Measurements from ENCODE around the gene FLNB. TPM values are rescaled to one million over a fixed set of nuclear protein-coding genes. Genes with fewer than 3 reads are reported as not detected.
A peak's percentile ranks its signal among the peaks of the same experiment; 100 is the strongest.

FLNB gene
- total RNA-seq, 1 donor from 2014 or later: 80.9 TPM

GRCh38 chr3:58164906-58165821 is 156.9 kb downstream of the FLNB start:
- H3K4me1 ChIP-seq (ENCODE audit: control insufficient read depth in 3 of 3, insufficient read depth in 3 of 3, low read length in 3 of 3): peaks cover 6 to 17% (median 13%) of the 10 kb centered on the region in 3 donors
- H3K27ac ChIP-seq (ENCODE audit: low read depth, low read length): no peak overlapping the region
- H3K27me3 ChIP-seq (ENCODE audit: control insufficient read depth in 3 of 3, insufficient read depth in 3 of 3, low read length in 3 of 3): no peaks in the 10 kb centered on the region
- no peak overlapping the region for H3K4me3 ChIP-seq (ENCODE audit: low read length in 3 of 3)
- H3K36me3 ChIP-seq (ENCODE audit: control insufficient read depth in 3 of 3, insufficient read depth in 3 of 3, low read length in 3 of 3): peaks cover 0 to 10% (median 9%) of the 10 kb centered on the region in 3 donors
- H3K9ac ChIP-seq (ENCODE audit: low read depth in 1 of 3, low read length in 3 of 3): peak overlapping the region in 1 of 3 donors; percentile 25
- no peaks in the 10 kb centered on the region for H3K9me3 ChIP-seq (ENCODE audit: control insufficient read depth in 3 of 3, low read length in 3 of 3)

- no peak overlapping the region for H3K27ac ChIP-seq (ENCODE audit: low read depth, low read length)
- no peak overlapping the region for H3K4me3 ChIP-seq (ENCODE audit: low read length in 3 of 3)
- peaks cover 0 to 12% (median 10%) of the 10 kb centered on the region in 3 donors for H3K4me1 ChIP-seq (ENCODE audit: control insufficient read depth in 3 of 3, insufficient read depth in 3 of 3, low read length in 3 of 3)
Observed at GRCh38 chr3:58167431-58168351, 159.5 kb downstream of the FLNB start.

GRCh38 chr3:58168498-58168897 is 160.3 kb downstream of the FLNB start:
- no peak overlapping the region for H3K4me3 ChIP-seq (ENCODE audit: low read length in 3 of 3)
- H3K9me3 ChIP-seq (ENCODE audit: control insufficient read depth in 3 of 3, low read length in 3 of 3): no peaks in the 10 kb centered on the region
- peaks cover 0 to 5% (median 5%) of the 10 kb centered on the region in 3 donors for H3K36me3 ChIP-seq (ENCODE audit: control insufficient read depth in 3 of 3, insufficient read depth in 3 of 3, low read length in 3 of 3)
- no peak overlapping the region for H3K27ac ChIP-seq (ENCODE audit: low read depth, low read length)
- no peak overlapping the region for H3K9ac ChIP-seq (ENCODE audit: low read depth in 1 of 3, low read length in 3 of 3)
- peaks cover 0 to 2% (median 0%) of the 10 kb centered on the region in 3 donors for H3K27me3 ChIP-seq (ENCODE audit: control insufficient read depth in 3 of 3, insufficient read depth in 3 of 3, low read length in 3 of 3)
- H3K4me1 ChIP-seq (ENCODE audit: control insufficient read depth in 3 of 3, insufficient read depth in 3 of 3, low read length in 3 of 3): peaks cover 0 to 12% (median 10%) of the 10 kb centered on the region in 3 donors

More at GRCh38 chr3:58167431-58168351, 159.5 kb downstream of the FLNB start:
- Histone ChIP-seq H3K36me3 (ENCODE audit: control insufficient read depth in 3 of 3, insufficient read depth in 3 of 3, low read length in 3 of 3) (peaks cover 0 to 10% (median 5%) of the 10 kb centered on the region in 3 donors), H3K9me3 (ENCODE audit: control insufficient read depth in 3 of 3, low read length in 3 of 3) (no peaks in the 10 kb centered on the region), H3K27me3 (ENCODE audit: control insufficient read depth in 3 of 3, insufficient read depth in 3 of 3, low read length in 3 of 3) (no peaks in the 10 kb centered on the region), H3K9ac (ENCODE audit: low read depth in 1 of 3, low read length in 3 of 3) (no peak overlapping the region)

- H3K9ac ChIP-seq (ENCODE audit: low read depth in 1 of 3, low read length in 3 of 3): no peak overlapping the region
- no peaks in the 10 kb centered on the region for H3K9me3 ChIP-seq (ENCODE audit: control insufficient read depth in 3 of 3, low read length in 3 of 3)
- no peak overlapping the region for H3K4me3 ChIP-seq (ENCODE audit: low read length in 3 of 3)
- no peak overlapping the region for H3K27ac ChIP-seq (ENCODE audit: low read depth, low read length)
- peaks cover 0 to 5% (median 3%) of the 10 kb centered on the region in 3 donors for H3K36me3 ChIP-seq (ENCODE audit: control insufficient read depth in 3 of 3, insufficient read depth in 3 of 3, low read length in 3 of 3)
- H3K27me3 ChIP-seq (ENCODE audit: control insufficient read depth in 3 of 3, insufficient read depth in 3 of 3, low read length in 3 of 3): peaks cover 0 to 3% (median 0%) of the 10 kb centered on the region in 3 donors
- peaks cover 0 to 13% (median 12%) of the 10 kb centered on the region in 3 donors for H3K4me1 ChIP-seq (ENCODE audit: control insufficient read depth in 3 of 3, insufficient read depth in 3 of 3, low read length in 3 of 3)
Observed at GRCh38 chr3:58169371-58169770, 161.1 kb downstream of the FLNB start.

GRCh38 chr3:58170376-58170775 is 162.2 kb downstream of the FLNB start:
- H3K9ac ChIP-seq (ENCODE audit: low read depth in 1 of 3, low read length in 3 of 3): no peak overlapping the region
- peaks cover 3 to 7% (median 5%) of the 10 kb centered on the region in 3 donors for H3K4me1 ChIP-seq (ENCODE audit: control insufficient read depth in 3 of 3, insufficient read depth in 3 of 3, low read length in 3 of 3)
- no peak overlapping the region for H3K27ac ChIP-seq (ENCODE audit: low read depth, low read length)
- H3K9me3 ChIP-seq (ENCODE audit: control insufficient read depth in 3 of 3, low read length in 3 of 3): no peaks in the 10 kb centered on the region
- H3K36me3 ChIP-seq (ENCODE audit: control insufficient read depth in 3 of 3, insufficient read depth in 3 of 3, low read length in 3 of 3): peaks cover 0 to 3% (median 0%) of the 10 kb centered on the region in 3 donors
- H3K4me3 ChIP-seq (ENCODE audit: low read length in 3 of 3): no peak overlapping the region
- peaks cover 0 to 3% (median 0%) of the 10 kb centered on the region in 3 donors for H3K27me3 ChIP-seq (ENCODE audit: control insufficient read depth in 3 of 3, insufficient read depth in 3 of 3, low read length in 3 of 3)

- peaks cover 0 to 3% (median 0%) of the 10 kb centered on the region in 3 donors for H3K36me3 ChIP-seq (ENCODE audit: control insufficient read depth in 3 of 3, insufficient read depth in 3 of 3, low read length in 3 of 3)
- no peaks in the 10 kb centered on the region for H3K9me3 ChIP-seq (ENCODE audit: control insufficient read depth in 3 of 3, low read length in 3 of 3)
- H3K4me1 ChIP-seq (ENCODE audit: control insufficient read depth in 3 of 3, insufficient read depth in 3 of 3, low read length in 3 of 3): peaks cover 5 to 9% (median 7%) of the 10 kb centered on the region in 3 donors
- no peak overlapping the region for H3K9ac ChIP-seq (ENCODE audit: low read depth in 1 of 3, low read length in 3 of 3)
- H3K27ac ChIP-seq (ENCODE audit: low read depth, low read length): no peak overlapping the region
- peaks cover 0 to 3% (median 0%) of the 10 kb centered on the region in 3 donors for H3K27me3 ChIP-seq (ENCODE audit: control insufficient read depth in 3 of 3, insufficient read depth in 3 of 3, low read length in 3 of 3)
- H3K4me3 ChIP-seq (ENCODE audit: low read length in 3 of 3): no peak overlapping the region
Observed at GRCh38 chr3:58171126-58171525, 162.9 kb downstream of the FLNB start.

GRCh38 chr3:58173029-58173668 is 164.9 kb downstream of the FLNB start:
- Histone ChIP-seq H3K27ac (ENCODE audit: low read depth, low read length) (no peak overlapping the region), H3K4me1 (ENCODE audit: control insufficient read depth in 3 of 3, insufficient read depth in 3 of 3, low read length in 3 of 3) (peaks cover 12 to 13% (median 12%) of the 10 kb centered on the region in 3 donors), H3K9ac (ENCODE audit: low read depth in 1 of 3, low read length in 3 of 3) (no peak overlapping the region), H3K36me3 (ENCODE audit: control insufficient read depth in 3 of 3, insufficient read depth in 3 of 3, low read length in 3 of 3) (peaks cover 0 to 3% (median 0%) of the 10 kb centered on the region in 3 donors), H3K4me3 (ENCODE audit: low read length in 3 of 3) (no peak overlapping the region), H3K27me3 (ENCODE audit: control insufficient read depth in 3 of 3, insufficient read depth in 3 of 3, low read length in 3 of 3) (peaks cover 0 to 3% (median 0%) of the 10 kb centered on the region in 3 donors), H3K9me3 (ENCODE audit: control insufficient read depth in 3 of 3, low read length in 3 of 3) (no peaks in the 10 kb centered on the region)

- Histone ChIP-seq H3K4me3 (ENCODE audit: low read length in 3 of 3) (no peak overlapping the region), H3K9ac (ENCODE audit: low read depth in 1 of 3, low read length in 3 of 3) (no peak overlapping the region), H3K36me3 (ENCODE audit: control insufficient read depth in 3 of 3, insufficient read depth in 3 of 3, low read length in 3 of 3) (peaks cover 0 to 3% (median 0%) of the 10 kb centered on the region in 3 donors), H3K27ac (ENCODE audit: low read depth, low read length) (no peak overlapping the region), H3K27me3 (ENCODE audit: control insufficient read depth in 3 of 3, insufficient read depth in 3 of 3, low read length in 3 of 3) (peaks cover 0 to 3% (median 0%) of the 10 kb centered on the region in 3 donors), H3K9me3 (ENCODE audit: control insufficient read depth in 3 of 3, low read length in 3 of 3) (no peaks in the 10 kb centered on the region), H3K4me1 (ENCODE audit: control insufficient read depth in 3 of 3, insufficient read depth in 3 of 3, low read length in 3 of 3) (peaks cover 12 to 14% (median 14%) of the 10 kb centered on the region in 3 donors)
Observed at GRCh38 chr3:58173669-58174398, 165.6 kb downstream of the FLNB start.

GRCh38 chr3:58175187-58175436 is 166.9 kb downstream of the FLNB start:
- Histone ChIP-seq H3K27me3 (ENCODE audit: control insufficient read depth in 3 of 3, insufficient read depth in 3 of 3, low read length in 3 of 3) (peaks cover 0 to 3% (median 0%) of the 10 kb centered on the region in 3 donors), H3K27ac (ENCODE audit: low read depth, low read length) (no peak overlapping the region), H3K9ac (ENCODE audit: low read depth in 1 of 3, low read length in 3 of 3) (peak overlapping the region in 1 of 3 donors; percentile 52), H3K4me3 (ENCODE audit: low read length in 3 of 3) (no peak overlapping the region), H3K9me3 (ENCODE audit: control insufficient read depth in 3 of 3, low read length in 3 of 3) (no peaks in the 10 kb centered on the region), H3K36me3 (ENCODE audit: control insufficient read depth in 3 of 3, insufficient read depth in 3 of 3, low read length in 3 of 3) (no peaks in the 10 kb centered on the region), H3K4me1 (ENCODE audit: control insufficient read depth in 3 of 3, insufficient read depth in 3 of 3, low read length in 3 of 3) (peaks cover 12 to 14% (median 14%) of the 10 kb centered on the region in 3 donors)

Data from skeletal muscle tissue (tissue), 4 donors.